Hepatocyte (in vitro differentiated cells): Measurements from ENCODE around the gene PPFIA2. TPM values are rescaled to one million over a fixed set of nuclear protein-coding genes. Genes with fewer than 3 reads are reported as not detected.
A peak's percentile ranks its signal among the peaks of the same experiment; 100 is the strongest.

Experiments
- DNase-seq: peaks from one replicate; pipeline ENCODE4 v3.0.0-alpha.2; 2016; ENCODE audit warnings: low spot score
- H2AFZ ChIP-seq: fragments of 200-600 bp; sonication (generic); 2 replicates; pipeline ENCODE4 v1.6.0; 2016; ENCODE audit warnings: antibody characterized with exemption, mild to moderate bottlenecking
- H3K27ac ChIP-seq: fragments of 200-600 bp; sonication (generic); 2 replicates; pipeline ENCODE4 v1.5.1; 2016; ENCODE audit warnings: mild to moderate bottlenecking
- H3K27me3 ChIP-seq: fragments of 200-600 bp; sonication (generic); 2 replicates; pipeline ENCODE4 v1.6.1; 2016
- H3K36me3 ChIP-seq: fragments of 200-600 bp; sonication (generic); replicated peaks from 2 replicates; pipeline ENCODE4 v1.5.1; 2016; ENCODE audit warnings: low read depth; ENCODE audit not compliant: insufficient read depth
- H3K4me1 ChIP-seq: fragments of 200-600 bp; sonication (generic); 2 replicates; pipeline ENCODE4 v1.5.1; 2016; ENCODE audit warnings: mild to moderate bottlenecking, moderate library complexity; ENCODE audit not compliant: insufficient read depth
- H3K4me2 ChIP-seq: fragments of 200-600 bp; sonication (generic); 2 replicates; pipeline ENCODE4 v1.6.0; 2016
- H3K4me3 ChIP-seq: fragments of 200-600 bp; sonication (generic); 2 replicates; pipeline ENCODE4 v1.5.1; 2016; ENCODE audit warnings: mild to moderate bottlenecking
- H3K79me2 ChIP-seq: fragments of 200-600 bp; sonication (generic); 2 replicates; pipeline ENCODE4 v1.6.0; 2017; ENCODE audit warnings: mild to moderate bottlenecking
- H3K9me2 ChIP-seq: fragments of 200-600 bp; sonication (generic); replicated peaks from 2 replicates; pipeline ENCODE4 v1.6.0; 2017; ENCODE audit warnings: mild to moderate bottlenecking; ENCODE audit not compliant: insufficient read depth
- H3K9me3 ChIP-seq: fragments of 200-600 bp; sonication (generic); 2 replicates; pipeline ENCODE4 v1.5.1; 2016; ENCODE audit warnings: low read depth, mild to moderate bottlenecking
- H4K20me1 ChIP-seq: fragments of 200-600 bp; sonication (generic); 2 replicates; pipeline ENCODE4 v1.6.0; 2016; ENCODE audit warnings: mild to moderate bottlenecking; ENCODE audit not compliant: insufficient read depth, poor library complexity, severe bottlenecking
- EZH2 ChIP-seq: fragments of 200-600 bp; sonication (generic); IDR thresholded peaks from 2 replicates; pipeline ENCODE4 v1.6.1; 2016; ENCODE audit warnings: antibody characterized with exemption, mild to moderate bottlenecking, borderline replicate concordance
- EZH2phosphoT487 ChIP-seq: fragments of 200-600 bp; sonication (generic); IDR thresholded peaks from one replicate; pipeline ENCODE4 v1.6.1; 2018; ENCODE audit warnings: antibody characterized with exemption, mild to moderate bottlenecking, low read depth, moderate library complexity; ENCODE audit not compliant: unreplicated experiment, severe bottlenecking
- WGBS: methylation state at CpG from one replicate; pipeline ENCODE4 v1.1.6; 2016; ENCODE audit warnings: low lambda C conversion rate; ENCODE audit errors: missing lambda C conversion rate; 5-methylcytosine and 5-hydroxymethylcytosine counted together
- polyA plus RNA-seq: library from polyadenylated mRNA; unstranded; fragments of >200 nt; fragmentation: Nextera tagmentation; extraction: Ambion mirVana; gene quantifications from 2 replicates; pipeline ENCODE4 v1.2.1, GENCODE V29; 2016
- total RNA-seq: library from RNA; depleted of rRNA; stranded (reverse); fragments of >200 nt; gene quantifications from 2 replicates; pipeline ENCODE4 v1.2.3, GENCODE V29; 2014
- TF ChIP-seq, protein P1 (sequence below): fragments of 200-600 bp; sonication (generic); IDR thresholded peaks from 2 replicates; pipeline ENCODE4 v1.5.1; 2016; ENCODE audit warnings: antibody characterized with exemption, mild to moderate bottlenecking; ENCODE audit not compliant: poor library complexity

The PPFIA2 gene
- total and polyA plus RNA-seq, 2 experiments from 2014 or later = 1.2 TPM; not detected in 1

DNA sequence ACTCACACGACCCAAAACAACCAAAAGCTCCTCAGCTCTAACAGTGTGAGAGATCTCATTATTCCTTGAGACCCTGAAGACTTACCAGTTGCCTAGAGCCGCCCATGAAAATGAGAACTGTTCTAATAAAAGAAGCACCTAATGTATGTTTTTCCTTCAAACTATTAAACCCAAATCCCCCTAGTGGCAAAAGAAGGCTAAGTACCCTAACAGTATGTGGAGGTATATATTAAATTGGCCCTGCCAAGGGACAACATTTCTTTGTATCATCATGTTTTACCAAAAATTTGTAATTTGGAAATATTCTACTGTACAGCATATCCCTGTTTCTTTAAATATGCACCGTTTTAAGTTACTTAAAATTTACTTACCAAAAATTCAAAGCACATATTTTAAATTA is 38.0 kb upstream of the PPFIA2 start:
- no peaks in the 10 kb centered on the region for H3K79me2 ChIP-seq
- peak; percentile 9 for DNase-seq
- H3K4me1 ChIP-seq = no peaks in the 10 kb centered on the region
- H3K36me3 ChIP-seq = no peaks in the 10 kb centered on the region
- 33% methylated on average over 3 of the region's 3 CpGs for WGBS
- H3K4me3 ChIP-seq = no peak overlapping the region
- no peaks in the 10 kb centered on the region for H3K27me3 ChIP-seq
- no peaks in the 10 kb centered on the region for H4K20me1 ChIP-seq
- H2AFZ ChIP-seq = no peak overlapping the region
- H3K9me2 ChIP-seq = no peaks in the 10 kb centered on the region
- H3K4me2 ChIP-seq = no peak overlapping the region
- H3K9me3 ChIP-seq = no peaks in the 10 kb centered on the region
- TF ChIP-seq, protein P1, sequence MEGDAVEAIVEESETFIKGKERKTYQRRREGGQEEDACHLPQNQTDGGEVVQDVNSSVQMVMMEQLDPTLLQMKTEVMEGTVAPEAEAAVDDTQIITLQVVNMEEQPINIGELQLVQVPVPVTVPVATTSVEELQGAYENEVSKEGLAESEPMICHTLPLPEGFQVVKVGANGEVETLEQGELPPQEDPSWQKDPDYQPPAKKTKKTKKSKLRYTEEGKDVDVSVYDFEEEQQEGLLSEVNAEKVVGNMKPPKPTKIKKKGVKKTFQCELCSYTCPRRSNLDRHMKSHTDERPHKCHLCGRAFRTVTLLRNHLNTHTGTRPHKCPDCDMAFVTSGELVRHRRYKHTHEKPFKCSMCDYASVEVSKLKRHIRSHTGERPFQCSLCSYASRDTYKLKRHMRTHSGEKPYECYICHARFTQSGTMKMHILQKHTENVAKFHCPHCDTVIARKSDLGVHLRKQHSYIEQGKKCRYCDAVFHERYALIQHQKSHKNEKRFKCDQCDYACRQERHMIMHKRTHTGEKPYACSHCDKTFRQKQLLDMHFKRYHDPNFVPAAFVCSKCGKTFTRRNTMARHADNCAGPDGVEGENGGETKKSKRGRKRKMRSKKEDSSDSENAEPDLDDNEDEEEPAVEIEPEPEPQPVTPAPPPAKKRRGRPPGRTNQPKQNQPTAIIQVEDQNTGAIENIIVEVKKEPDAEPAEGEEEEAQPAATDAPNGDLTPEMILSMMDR = peak; percentile 28
- no peak for TF ChIP-seq EZH2
- H3K27ac ChIP-seq = no peak overlapping the region

GRCh38 chr12:81792666-81793065 is 33.5 kb upstream of the PPFIA2 start:
- TF ChIP-seq EZH2phosphoT487 (no peak), EZH2 (no peak)
- TF ChIP-seq, protein P1 = no peak
- H3K4me2 ChIP-seq = no peak overlapping the region
- no peak for DNase-seq
- H3K4me1 ChIP-seq = no peaks in the 10 kb centered on the region
- no peaks in the 10 kb centered on the region for H4K20me1 ChIP-seq
- WGBS = 68% methylated on average over 2 of the region's 2 CpGs
- no peaks in the 10 kb centered on the region for H3K9me3 ChIP-seq
- H3K36me3 ChIP-seq = no peaks in the 10 kb centered on the region
- H3K9me2 ChIP-seq = no peaks in the 10 kb centered on the region
- no peak overlapping the region for H3K4me3 ChIP-seq
- no peak overlapping the region for H3K27ac ChIP-seq
- H3K27me3 ChIP-seq = no peaks in the 10 kb centered on the region
- H2AFZ ChIP-seq = no peak overlapping the region
- no peaks in the 10 kb centered on the region for H3K79me2 ChIP-seq

- no peaks in the 10 kb centered on the region for H3K4me1 ChIP-seq
Observed at GRCh38 chr12:81779216-81779615, 20.1 kb upstream of the PPFIA2 start.

More at GRCh38 chr12:81779216-81779615, 20.1 kb upstream of the PPFIA2 start:
- Histone ChIP-seq H3K4me2 (no peak overlapping the region), H3K36me3 (no peaks in the 10 kb centered on the region), H2AFZ (no peak overlapping the region), H4K20me1 (no peaks in the 10 kb centered on the region), H3K79me2 (no peaks in the 10 kb centered on the region), H3K4me3 (no peak overlapping the region), H3K9me2 (no peaks in the 10 kb centered on the region), H3K27ac (no peak overlapping the region), H3K9me3 (no peaks in the 10 kb centered on the region), H3K27me3 (no peaks in the 10 kb centered on the region)
- TF ChIP-seq EZH2 (no peak), EZH2phosphoT487 (no peak)
- TF ChIP-seq, protein P1 = no peak
- no peak for DNase-seq
